IPS-18c (cell line): Measurements from ENCODE around the gene PC.

Source experiments
- H3K4me3 ChIP-seq: 2 replicates; pipeline ENCODE4 v1.7.0; 2013; ENCODE audit warnings: low read depth, mild to moderate bottlenecking, low read length, moderate library complexity; ENCODE audit not compliant: insufficient read depth
- H3K9me3 ChIP-seq: one replicate; pipeline ENCODE4 v1.6.1; 2013; ENCODE audit warnings: mild to moderate bottlenecking, low read length, moderate library complexity; ENCODE audit not compliant: control insufficient read depth, insufficient read depth

The PC gene

DNA sequence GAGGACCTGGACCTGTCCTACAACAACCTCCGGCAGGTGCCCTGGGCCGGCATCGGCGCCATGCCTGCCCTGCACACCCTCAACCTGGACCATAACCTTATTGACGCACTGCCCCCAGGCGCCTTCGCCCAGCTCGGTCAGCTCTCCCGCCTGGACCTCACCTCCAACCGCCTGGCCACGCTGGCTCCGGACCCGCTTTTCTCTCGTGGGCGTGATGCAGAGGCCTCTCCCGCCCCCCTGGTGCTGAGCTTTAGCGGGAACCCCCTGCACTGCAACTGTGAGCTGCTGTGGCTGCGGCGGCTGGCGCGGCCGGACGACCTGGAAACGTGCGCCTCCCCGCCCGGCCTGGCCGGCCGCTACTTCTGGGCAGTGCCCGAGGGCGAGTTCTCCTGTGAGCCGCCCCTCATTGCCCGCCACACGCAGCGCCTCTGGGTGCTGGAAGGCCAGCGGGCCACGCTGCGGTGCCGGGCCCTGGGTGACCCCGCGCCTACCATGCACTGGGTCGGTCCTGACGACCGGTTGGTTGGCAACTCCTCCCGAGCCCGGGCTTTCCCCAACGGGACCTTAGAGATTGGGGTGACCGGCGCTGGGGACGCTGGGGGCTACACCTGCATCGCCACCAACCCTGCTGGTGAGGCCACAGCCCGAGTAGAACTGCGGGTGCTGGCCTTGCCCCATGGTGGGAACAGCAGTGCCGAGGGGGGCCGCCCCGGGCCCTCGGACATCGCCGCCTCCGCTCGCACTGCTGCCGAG is 99.8 kb downstream of the PC start:
- Histone ChIP-seq H3K4me3 (no peak overlapping the region; the same call in 1 of the 2 replicates), H3K9me3 (peaks cover 4% of the 10 kb centered on the region)

DNA sequence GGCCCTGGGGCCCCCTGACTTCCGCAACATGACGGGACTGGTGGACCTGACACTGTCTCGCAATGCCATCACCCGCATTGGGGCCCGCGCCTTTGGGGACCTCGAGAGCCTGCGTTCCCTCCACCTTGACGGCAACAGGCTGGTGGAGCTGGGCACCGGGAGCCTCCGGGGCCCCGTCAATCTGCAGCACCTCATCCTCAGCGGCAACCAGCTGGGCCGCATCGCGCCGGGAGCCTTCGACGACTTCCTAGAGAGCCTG is 100.3 kb downstream of the PC start:
- Histone ChIP-seq H3K4me3 (peak overlapping the region; percentile 51), H3K9me3 (peaks cover 4% of the 10 kb centered on the region)

DNA sequence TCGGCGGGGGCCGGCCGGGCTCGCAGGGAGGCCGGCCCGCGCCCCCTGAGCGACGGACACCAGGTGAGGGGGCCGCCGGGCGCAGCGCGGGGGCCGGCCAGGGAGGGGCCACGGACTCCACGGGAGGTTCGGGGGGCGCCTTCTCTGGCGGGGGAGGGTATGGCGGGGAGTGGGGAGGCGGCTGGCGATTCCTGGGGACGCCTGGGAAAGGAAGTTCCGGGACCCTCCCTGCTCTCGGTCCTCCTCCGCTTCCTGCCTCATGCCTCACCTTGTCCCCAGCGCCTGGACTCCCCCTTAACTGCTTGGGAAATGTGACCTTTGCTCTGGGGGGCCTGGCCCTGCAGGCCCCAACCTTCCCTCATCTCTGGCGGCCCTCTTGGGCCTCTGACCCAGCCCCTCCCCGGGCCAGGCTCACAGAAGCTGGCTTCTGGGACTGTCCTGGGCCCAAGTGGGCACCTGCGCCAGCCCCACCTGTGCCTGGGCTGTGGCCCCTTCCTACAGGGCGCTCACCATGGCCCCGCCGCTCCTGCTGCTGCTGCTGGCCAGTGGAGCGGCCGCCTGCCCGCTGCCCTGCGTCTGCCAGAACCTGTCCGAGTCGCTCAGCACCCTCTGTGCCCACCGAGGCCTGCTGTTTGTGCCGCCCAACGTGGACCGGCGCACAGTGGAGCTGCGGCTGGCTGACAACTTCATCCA is 100.8 kb downstream of the PC start:
- peak overlapping the region; percentile 51 for H3K4me3 ChIP-seq
- H3K9me3 ChIP-seq = peaks cover 4% of the 10 kb centered on the region

GRCh38 chr11:66856496-66857233 is 101.5 kb downstream of the PC start, which contains the start of gene LRFN4:
Gene LRFN4, plus strand, starts transcription at chr11:66857064. Its CDS starts 681 bp downstream, at chr11:66857745.
- H3K4me3 ChIP-seq = peak within 1 kb of the TSS; percentile 84
- H3K9me3 ChIP-seq = peaks cover 4% of the 10 kb centered on the region

- peak overlapping the region; percentile 84 for H3K4me3 ChIP-seq
- H3K9me3 ChIP-seq = peaks cover 6% of the 10 kb centered on the region
Measured at GRCh38 chr11:66855574-66856495, 102.3 kb downstream of the PC start.

DNA sequence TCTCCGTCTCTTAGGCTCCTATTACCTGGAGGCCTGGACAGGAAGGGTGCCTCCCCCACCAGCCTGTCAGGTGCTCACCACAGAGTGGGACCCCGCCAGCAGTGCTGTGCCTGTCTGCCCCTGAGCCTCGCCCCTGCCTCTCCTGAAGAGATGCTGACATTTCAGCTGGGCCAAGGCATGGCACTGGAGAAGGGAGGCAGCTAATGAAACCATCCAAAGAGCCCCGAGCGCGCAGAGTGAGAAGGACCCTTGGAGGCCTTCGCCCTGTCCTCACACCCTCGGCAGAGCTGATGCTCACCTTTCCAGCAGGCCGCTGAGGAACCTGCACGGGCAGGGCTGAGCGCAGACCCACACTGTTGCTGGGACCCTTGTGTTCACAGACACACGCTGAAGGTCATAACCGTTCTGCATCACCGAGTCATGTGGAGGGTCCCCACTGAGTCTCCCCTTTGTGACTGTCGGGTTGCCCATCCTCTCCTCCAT is 103.4 kb downstream of the PC start:
- Histone ChIP-seq H3K9me3 (peaks cover 6% of the 10 kb centered on the region), H3K4me3 (no peak overlapping the region; the same call in 1 of the 2 replicates)

GRCh38 chr11:66854231-66854661 is 103.9 kb downstream of the PC start:
- no peak overlapping the region for H3K4me3 ChIP-seq
- H3K9me3 ChIP-seq = peaks cover 6% of the 10 kb centered on the region

GRCh38 chr11:66853242-66854229 is 104.6 kb downstream of the PC start:
- H3K9me3 ChIP-seq = peaks cover 6% of the 10 kb centered on the region
- H3K4me3 ChIP-seq = no peak overlapping the region

DNA sequence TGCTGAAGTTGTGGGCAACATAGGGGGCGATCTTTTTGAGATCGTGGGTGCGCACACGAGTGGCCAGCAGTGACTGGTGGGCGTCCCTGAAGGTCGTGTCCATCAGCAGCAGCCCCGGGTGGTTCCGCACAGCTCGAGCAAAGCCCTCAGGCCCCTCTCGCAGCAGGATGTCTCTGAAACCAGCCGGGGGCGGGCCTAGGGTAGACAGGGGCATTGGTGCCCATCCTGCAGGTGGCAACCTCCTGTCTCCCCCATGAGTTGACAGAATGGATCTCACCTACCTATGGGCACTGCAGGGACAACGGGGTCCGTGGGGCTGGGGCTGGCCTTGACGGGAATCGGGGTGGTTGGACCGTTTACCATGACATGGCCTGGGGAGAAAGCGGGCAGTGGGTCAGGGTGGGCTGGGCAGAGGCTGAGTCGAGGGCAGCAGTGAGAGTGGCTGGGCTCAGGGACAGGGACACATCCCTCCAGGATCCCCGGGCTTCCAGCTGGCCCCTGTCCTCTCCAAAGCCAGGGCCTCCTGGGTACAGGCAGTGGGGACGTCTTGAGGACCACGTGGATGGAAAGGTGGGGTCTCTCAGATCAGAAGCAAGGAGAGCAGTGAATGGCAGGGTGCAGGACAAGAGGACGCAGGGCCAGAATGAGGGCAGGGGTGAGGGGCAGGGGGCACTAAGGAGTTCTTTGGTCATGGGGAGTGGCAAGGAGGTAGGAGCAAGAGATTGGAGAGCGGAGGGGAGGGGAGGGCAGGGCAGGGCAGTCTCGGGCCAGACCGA is 105.5 kb downstream of the PC start:
- H3K9me3 ChIP-seq = peaks cover 6% of the 10 kb centered on the region
- no peak overlapping the region for H3K4me3 ChIP-seq

DNA sequence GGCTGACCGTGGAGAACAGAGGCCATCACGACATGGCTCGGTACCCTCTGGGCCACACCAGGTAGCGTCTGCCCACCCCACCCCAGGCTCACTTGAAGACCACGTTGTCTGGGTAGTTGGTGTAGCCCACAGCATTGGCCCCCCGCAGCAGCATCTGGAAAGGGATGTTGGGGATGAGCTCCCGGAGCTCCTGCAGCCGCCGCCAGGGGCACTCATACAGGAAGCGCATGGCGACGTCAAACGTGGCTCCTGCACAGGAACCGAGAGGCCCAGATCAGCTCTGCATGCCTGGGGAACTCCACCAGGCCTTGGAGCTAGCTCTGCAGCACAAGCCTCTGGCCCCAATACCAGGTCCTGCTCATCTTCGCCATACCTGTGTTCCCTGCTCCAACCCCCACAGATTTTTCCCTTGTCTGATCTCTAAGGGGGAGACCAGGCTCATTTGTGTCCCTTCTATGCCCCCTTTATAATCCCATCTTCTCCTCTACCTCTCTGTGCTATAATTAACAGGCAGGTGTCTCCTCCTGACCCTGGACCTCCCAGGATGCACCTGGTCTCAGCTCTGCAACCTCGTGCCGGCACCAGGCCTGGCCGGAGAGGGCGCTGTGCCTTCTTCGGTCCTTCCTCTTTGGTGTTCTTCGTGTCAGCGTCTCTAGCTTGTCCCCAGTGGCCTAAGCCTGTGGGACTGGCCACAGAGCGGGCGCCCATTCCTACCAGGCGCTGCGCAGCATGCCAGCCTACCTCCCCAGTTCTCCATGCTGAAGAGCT is 106.3 kb downstream of the PC start:
- peaks cover 6% of the 10 kb centered on the region for H3K9me3 ChIP-seq
- no peak overlapping the region for H3K4me3 ChIP-seq

DNA sequence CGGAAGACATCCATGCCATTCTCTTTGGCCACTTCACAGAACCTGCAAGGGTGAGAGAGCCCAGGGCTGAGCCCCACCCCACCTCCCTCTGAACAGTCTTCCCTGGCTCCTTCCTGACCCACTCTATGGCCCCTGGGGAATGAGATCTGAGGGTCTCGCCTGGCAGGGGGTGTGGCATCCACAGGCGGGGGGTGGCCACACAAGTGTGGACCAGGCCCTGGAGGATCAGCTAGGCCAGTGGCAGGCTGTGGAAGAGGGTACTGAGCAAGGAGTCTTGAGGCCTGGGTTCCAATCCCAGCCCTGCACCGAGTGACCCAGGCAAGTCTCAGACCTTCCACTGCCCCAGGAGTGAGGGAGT is 107.0 kb downstream of the PC start:
- H3K4me3 ChIP-seq = no peak overlapping the region
- peaks cover 6% of the 10 kb centered on the region for H3K9me3 ChIP-seq

DNA sequence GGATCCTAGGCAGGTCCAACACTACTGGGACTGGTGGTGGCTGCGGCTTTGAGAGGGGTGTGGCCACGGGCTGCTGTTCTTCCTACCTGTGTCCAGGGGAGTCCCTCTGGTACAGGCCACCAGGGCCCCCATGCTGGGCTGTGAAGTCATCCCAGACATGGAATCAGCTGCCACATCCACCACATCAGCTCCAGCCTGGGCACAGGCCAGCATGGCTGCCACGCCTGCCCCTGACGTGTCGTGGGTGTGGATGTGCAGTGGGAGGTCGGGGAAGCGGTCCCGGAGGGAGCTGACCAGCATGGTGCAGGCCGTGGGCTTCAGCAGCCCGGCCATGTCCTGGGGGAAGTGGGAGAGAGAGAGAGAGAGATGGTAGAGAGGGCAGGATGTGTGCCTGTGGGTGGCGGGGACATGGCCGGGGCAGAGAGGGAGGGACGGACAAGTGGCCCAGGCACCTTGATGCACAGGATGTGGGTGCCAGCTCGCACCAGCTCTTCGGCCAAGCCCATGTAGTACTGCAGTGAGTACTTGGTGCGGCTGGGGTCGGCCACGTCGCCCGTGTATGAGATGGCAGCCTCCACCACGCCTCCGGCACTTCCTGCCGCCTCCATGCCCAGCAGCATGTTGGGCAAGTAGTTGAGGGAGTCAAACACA is 107.5 kb downstream of the PC start:
- H3K9me3 ChIP-seq = peaks cover 6% of the 10 kb centered on the region
- H3K4me3 ChIP-seq = no peak overlapping the region

DNA sequence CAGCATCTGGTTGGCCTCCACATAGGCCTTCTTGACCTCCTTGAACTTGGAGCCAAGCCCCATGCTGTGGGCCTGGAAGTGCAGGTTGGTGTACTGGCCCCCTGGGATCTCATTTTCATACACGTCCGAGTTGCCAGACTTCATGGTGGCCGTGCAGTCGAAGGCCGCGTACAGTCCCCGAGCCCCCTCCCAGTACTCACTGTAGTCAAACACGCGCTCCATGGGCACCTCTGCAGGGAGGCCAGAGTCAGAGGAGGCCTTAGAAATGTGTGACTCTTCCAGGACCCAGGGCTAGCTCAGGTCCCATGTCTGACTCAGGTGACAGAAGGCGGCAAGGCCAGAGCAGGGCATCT is 108.0 kb downstream of the PC start:
- Histone ChIP-seq H3K9me3 (peaks cover 6% of the 10 kb centered on the region), H3K4me3 (no peak overlapping the region)

GRCh38 chr11:66849501-66850234 is 108.5 kb downstream of the PC start:
- H3K9me3 ChIP-seq = peaks cover 4% of the 10 kb centered on the region
- H3K4me3 ChIP-seq = no peak overlapping the region
